ENCODE measurements around the gene NPHS2.

Gene NPHS2

GRCh38 chr1:179558078-179558477 lies 17.7 kb downstream of the NPHS2 start:
- Histone ChIP-seq H3K27ac (ENCODE audit: poor library complexity, severe bottlenecking) (no peak overlapping the region), H3K4me1 (ENCODE audit: insufficient read depth, poor library complexity, severe bottlenecking) (no peaks in the 10 kb centered on the region), H3K9me3 (ENCODE audit: severe bottlenecking) (no peaks in the 10 kb centered on the region), H3K27me3 (ENCODE audit: insufficient read depth, poor library complexity, severe bottlenecking) (peaks cover 4% of the 10 kb centered on the region), H3K4me3 (ENCODE audit: severe bottlenecking) (no peak overlapping the region), H3K36me3 (ENCODE audit: low read depth) (no peaks in the 10 kb centered on the region)
- TF ChIP-seq CTCF (IDR thresholded peaks at IDR 0.05; ENCODE audit: poor library complexity, severe bottlenecking) = no peak
- DNase-seq (ENCODE audit: low spot score) (no peak), ATAC-seq (ENCODE audit: low read depth) (no peak)

- no peaks in the 10 kb centered on the region for H3K4me1 ChIP-seq (ENCODE audit: insufficient read depth, poor library complexity, severe bottlenecking)
- no peaks in the 10 kb centered on the region for H3K9me3 ChIP-seq (ENCODE audit: severe bottlenecking)
- no peak overlapping the region for H3K4me3 ChIP-seq (ENCODE audit: severe bottlenecking)
- DNase-seq (ENCODE audit: low spot score) = no peak
- H3K27ac ChIP-seq (ENCODE audit: poor library complexity, severe bottlenecking) = no peak overlapping the region
- no peak for ATAC-seq (ENCODE audit: low read depth)
- TF ChIP-seq CTCF (IDR thresholded peaks at IDR 0.05; ENCODE audit: poor library complexity, severe bottlenecking) = no peak
- H3K27me3 ChIP-seq (ENCODE audit: insufficient read depth, poor library complexity, severe bottlenecking) = peaks cover 4% of the 10 kb centered on the region
- H3K36me3 ChIP-seq (ENCODE audit: low read depth) = no peaks in the 10 kb centered on the region
These were observed 21.3 kb downstream of the NPHS2 start for GRCh38 chr1:179554427-179554826.

- DNase-seq (ENCODE audit: low spot score) = no peak
- Histone ChIP-seq H3K4me1 (ENCODE audit: insufficient read depth, poor library complexity, severe bottlenecking) (no peaks in the 10 kb centered on the region), H3K4me3 (ENCODE audit: severe bottlenecking) (no peak overlapping the region), H3K36me3 (ENCODE audit: low read depth) (no peaks in the 10 kb centered on the region), H3K9me3 (ENCODE audit: severe bottlenecking) (no peaks in the 10 kb centered on the region), H3K27ac (ENCODE audit: poor library complexity, severe bottlenecking) (no peak overlapping the region), H3K27me3 (ENCODE audit: insufficient read depth, poor library complexity, severe bottlenecking) (no peaks in the 10 kb centered on the region)
- no peak for TF ChIP-seq CTCF (IDR thresholded peaks at IDR 0.05; ENCODE audit: poor library complexity, severe bottlenecking)
- ATAC-seq (ENCODE audit: low read depth) = peak; percentile 90
These were observed 24.7 kb downstream of the NPHS2 start for GRCh38 chr1:179550746-179551682.

- Histone ChIP-seq H3K4me3 (ENCODE audit: severe bottlenecking) (no peak overlapping the region), H3K4me1 (ENCODE audit: insufficient read depth, poor library complexity, severe bottlenecking) (no peaks in the 10 kb centered on the region), H3K27ac (ENCODE audit: poor library complexity, severe bottlenecking) (no peak overlapping the region), H3K36me3 (ENCODE audit: low read depth) (no peaks in the 10 kb centered on the region), H3K27me3 (ENCODE audit: insufficient read depth, poor library complexity, severe bottlenecking) (no peaks in the 10 kb centered on the region), H3K9me3 (ENCODE audit: severe bottlenecking) (no peaks in the 10 kb centered on the region)
- no peak for DNase-seq (ENCODE audit: low spot score)
- no peak for ATAC-seq (ENCODE audit: low read depth)
- no peak for TF ChIP-seq CTCF (IDR thresholded peaks at IDR 0.05; ENCODE audit: poor library complexity, severe bottlenecking)
These were observed 26.4 kb downstream of the NPHS2 start for GRCh38 chr1:179549368-179549700.
